Osteoblast (primary cell): ENCODE data around the gene PBX3. TPM values are rescaled to one million over a fixed set of nuclear protein-coding genes. Genes with fewer than 3 reads are reported as not detected.

Experiments
- DNase-seq: peaks from one replicate; pipeline ENCODE4 v3.0.0; 2011; ENCODE audit warnings: low spot score, mixed read lengths; ENCODE audit not compliant: insufficient read length; ENCODE audit errors: missing footprints
- H2AFZ ChIP-seq: 2 replicates; pipeline ENCODE4 v1.6.0; 2011; ENCODE audit warnings: mild to moderate bottlenecking, low read length
- H3K27ac ChIP-seq: 2 replicates; pipeline ENCODE4 v1.5.1; 2011; ENCODE audit warnings: mild to moderate bottlenecking, low read depth, low read length, moderate library complexity
- H3K27me3 ChIP-seq: 2 replicates; pipeline ENCODE4 v1.6.0; 2012; ENCODE audit warnings: mild to moderate bottlenecking, control low read depth, inconsistent platforms, low read length, moderate library complexity; ENCODE audit not compliant: insufficient read depth
- H3K36me3 ChIP-seq: 2 replicates; pipeline ENCODE4 v1.5.1; 2011; ENCODE audit warnings: mild to moderate bottlenecking, low read length, control low read depth, moderate library complexity; ENCODE audit not compliant: insufficient read depth
- H3K4me1 ChIP-seq: 2 replicates; pipeline ENCODE4 v1.5.1; 2011; ENCODE audit warnings: mild to moderate bottlenecking, low read length, control low read depth, moderate library complexity; ENCODE audit not compliant: insufficient read depth
- H3K4me2 ChIP-seq: 2 replicates; pipeline ENCODE4 v1.6.0; 2011; ENCODE audit warnings: mild to moderate bottlenecking, low read length; ENCODE audit not compliant: insufficient read depth
- H3K4me3 ChIP-seq: fragments of 200-600 bp; sonication (generic); 3 replicates; pipeline ENCODE4 v1.5.1; 2012; ENCODE audit warnings: mild to moderate bottlenecking, low read length, inconsistent platforms; ENCODE audit not compliant: insufficient read depth
- H3K79me2 ChIP-seq: 2 replicates; pipeline ENCODE4 v1.6.0; 2012; ENCODE audit warnings: mild to moderate bottlenecking, low read length, control low read depth, inconsistent platforms; ENCODE audit not compliant: insufficient read depth
- H3K9me3 ChIP-seq: 2 replicates; pipeline ENCODE4 v1.5.1; 2011; ENCODE audit warnings: low read depth, low read length, control low read depth
- H4K20me1 ChIP-seq: 2 replicates; pipeline ENCODE4 v1.6.0; 2012; ENCODE audit warnings: mild to moderate bottlenecking, low read length, control low read depth; ENCODE audit not compliant: insufficient read depth
- CTCF ChIP-seq: IDR thresholded peaks from 2 replicates; pipeline ENCODE4 v1.5.1; 2011; ENCODE audit warnings: mild to moderate bottlenecking, low read depth, low read length, moderate library complexity; ENCODE audit errors: extremely low read depth
- total RNA-seq: library from RNA; depleted of rRNA; stranded (reverse); fragments of >200 nt; gene quantifications from 2 replicates; pipeline ENCODE4 v1.2.3, GENCODE V29; 2012

Gene PBX3
- total RNA-seq, 1 donor: 34.7 TPM

DNA sequence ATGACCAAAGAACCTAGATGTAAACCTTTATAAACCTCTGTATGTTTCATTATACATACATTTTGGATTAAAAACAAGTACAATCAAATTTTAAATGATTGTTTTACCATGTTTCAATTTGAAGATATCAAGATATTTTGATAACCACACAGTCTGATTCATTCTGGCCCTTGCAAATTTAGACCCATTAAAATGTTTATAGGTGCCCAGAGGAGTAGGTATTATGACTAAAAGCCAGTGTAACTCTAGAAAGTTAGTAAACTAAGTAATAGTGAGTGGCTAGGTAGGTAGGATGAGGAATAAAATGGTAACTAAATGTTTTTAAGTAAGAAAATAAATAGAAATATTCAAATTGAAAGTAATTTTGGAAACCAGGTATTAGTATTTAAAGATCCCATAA lies 165.5 kb downstream of the PBX3 start:
- no peak overlapping the region for H3K4me2 ChIP-seq
- TF ChIP-seq CTCF: no peak
- H3K36me3 ChIP-seq: peaks cover 7% of the 10 kb centered on the region
- no peak for DNase-seq
- no peak overlapping the region for H3K4me3 ChIP-seq
- peaks cover 73% of the 10 kb centered on the region for H3K79me2 ChIP-seq
- H3K27me3 ChIP-seq: no peaks in the 10 kb centered on the region
- no peak overlapping the region for H3K27ac ChIP-seq
- H3K9me3 ChIP-seq: no peaks in the 10 kb centered on the region
- H2AFZ ChIP-seq: no peak overlapping the region
- H3K4me1 ChIP-seq: peaks cover 15% of the 10 kb centered on the region
- no peaks in the 10 kb centered on the region for H4K20me1 ChIP-seq

GRCh38 chr9:125913551-125913950 lies 166.4 kb downstream of the PBX3 start:
- H3K4me2 ChIP-seq: no peak overlapping the region
- H3K79me2 ChIP-seq: peaks cover 64% of the 10 kb centered on the region
- H3K27ac ChIP-seq: no peak overlapping the region
- no peak overlapping the region for H2AFZ ChIP-seq
- H3K4me3 ChIP-seq: no peak overlapping the region
- H3K9me3 ChIP-seq: no peaks in the 10 kb centered on the region
- peaks cover 12% of the 10 kb centered on the region for H3K4me1 ChIP-seq
- H3K36me3 ChIP-seq: peaks cover 7% of the 10 kb centered on the region
- no peaks in the 10 kb centered on the region for H4K20me1 ChIP-seq
- TF ChIP-seq CTCF: no peak
- H3K27me3 ChIP-seq: no peaks in the 10 kb centered on the region
- no peak for DNase-seq

DNA sequence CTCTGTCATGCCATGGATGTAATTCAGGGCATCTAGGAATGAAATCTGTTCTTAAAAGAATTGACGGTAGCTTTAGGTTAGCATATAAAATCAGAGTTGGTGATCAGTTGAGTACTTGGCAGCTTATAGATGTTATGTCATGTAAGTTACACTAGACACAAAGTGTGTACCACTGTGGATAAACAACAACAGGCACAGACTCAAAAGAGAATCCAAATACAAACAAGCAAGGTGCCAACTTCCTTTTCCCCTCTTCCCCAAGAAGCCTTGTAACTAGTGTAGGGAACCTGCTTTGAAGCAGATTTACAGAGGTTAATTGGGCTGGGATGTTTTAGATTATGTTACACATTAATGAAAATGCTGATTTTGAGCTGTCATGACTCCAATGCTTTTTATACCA lies 167.2 kb downstream of the PBX3 start:
- Histone ChIP-seq H3K27me3 (no peaks in the 10 kb centered on the region), H3K9me3 (no peaks in the 10 kb centered on the region), H3K36me3 (peaks cover 7% of the 10 kb centered on the region), H4K20me1 (no peaks in the 10 kb centered on the region), H3K79me2 (peaks cover 60% of the 10 kb centered on the region), H2AFZ (no peak overlapping the region), H3K27ac (no peak overlapping the region), H3K4me3 (no peak overlapping the region), H3K4me1 (peaks cover 4% of the 10 kb centered on the region), H3K4me2 (no peak overlapping the region)
- DNase-seq: no peak
- TF ChIP-seq CTCF: no peak

GRCh38 chr9:125915606-125916005 lies 168.4 kb downstream of the PBX3 start:
- Histone ChIP-seq H3K4me2 (no peak overlapping the region), H3K4me1 (no peaks in the 10 kb centered on the region), H3K27ac (no peak overlapping the region), H3K79me2 (peaks cover 53% of the 10 kb centered on the region), H3K36me3 (peaks cover 7% of the 10 kb centered on the region), H2AFZ (no peak overlapping the region), H3K9me3 (no peaks in the 10 kb centered on the region), H4K20me1 (no peaks in the 10 kb centered on the region), H3K27me3 (no peaks in the 10 kb centered on the region), H3K4me3 (no peak overlapping the region)
- TF ChIP-seq CTCF: no peak
- no peak for DNase-seq
